ENCODE data around the gene TDRD6.
"Not testable (repeated sequence)": the region's sequence is repeated elsewhere in the genome, so short reads cannot be mapped to it uniquely, and the experiment has no call there.

Gene TDRD6

DNA sequence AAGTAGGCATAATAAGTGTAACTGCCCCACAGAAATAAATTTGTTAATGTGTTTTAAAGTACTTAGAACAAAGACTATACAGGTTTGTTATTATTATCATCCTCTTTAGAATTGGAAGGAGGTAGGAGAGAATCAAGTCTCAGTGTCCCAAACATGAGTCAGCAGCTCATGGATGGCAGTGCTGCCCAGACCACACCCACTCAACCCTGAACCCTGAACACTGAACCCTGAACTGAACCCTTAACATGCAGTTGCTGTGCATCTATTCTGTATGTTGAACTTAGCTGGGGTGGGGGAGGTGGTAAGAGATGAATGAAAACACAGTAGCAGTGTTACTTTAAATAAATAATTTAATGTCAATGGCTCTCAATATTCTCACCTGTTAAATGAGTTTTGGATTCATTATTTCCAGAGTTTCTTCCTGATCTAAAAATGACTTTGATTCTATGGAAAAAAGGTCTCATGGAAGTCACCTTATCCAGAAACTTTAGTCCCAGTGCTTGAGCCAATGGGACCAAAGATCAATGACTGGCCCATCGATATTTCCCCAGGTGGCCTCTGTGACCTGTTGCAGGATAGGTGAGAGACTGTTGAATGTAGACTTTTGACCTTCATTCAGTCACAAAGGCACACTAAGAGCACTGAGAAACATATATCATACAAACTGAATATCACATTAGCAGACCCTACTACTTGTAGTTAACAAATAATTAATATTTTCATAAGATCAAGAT lies 55.9 kb downstream of the TDRD6 start:
- DNase-seq (ENCODE audit: low spot score), result no peak

DNA sequence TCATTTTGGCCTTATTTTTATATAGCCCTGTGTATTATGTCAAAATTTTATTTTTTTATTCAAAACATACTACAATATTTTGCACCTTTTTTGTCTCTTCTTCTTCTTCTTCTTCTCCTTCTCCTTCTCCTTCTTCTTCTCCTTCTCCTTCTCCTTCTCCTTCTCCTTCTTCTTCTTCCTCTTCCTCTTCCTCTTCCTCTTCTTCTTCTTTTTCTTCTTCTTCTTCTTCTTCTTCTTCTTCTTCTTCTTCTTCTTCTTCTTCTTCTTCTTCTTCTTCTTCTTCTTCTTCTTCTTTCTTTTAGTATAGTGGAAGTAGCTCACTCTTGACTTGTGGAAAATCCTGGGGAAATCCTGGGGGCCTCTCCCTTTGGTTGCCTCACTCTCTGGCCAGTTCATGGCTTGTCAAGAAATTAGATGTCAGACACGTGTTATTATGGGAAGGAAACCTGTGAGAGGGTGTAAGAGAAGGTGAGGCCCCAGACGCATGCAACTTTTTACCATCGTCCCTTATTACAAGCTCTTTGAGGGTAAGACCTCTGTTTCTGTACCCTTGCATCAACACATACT lies 56.6 kb downstream of the TDRD6 start:
- DNase-seq (ENCODE audit: low spot score), result not testable (repeated sequence)

DNA sequence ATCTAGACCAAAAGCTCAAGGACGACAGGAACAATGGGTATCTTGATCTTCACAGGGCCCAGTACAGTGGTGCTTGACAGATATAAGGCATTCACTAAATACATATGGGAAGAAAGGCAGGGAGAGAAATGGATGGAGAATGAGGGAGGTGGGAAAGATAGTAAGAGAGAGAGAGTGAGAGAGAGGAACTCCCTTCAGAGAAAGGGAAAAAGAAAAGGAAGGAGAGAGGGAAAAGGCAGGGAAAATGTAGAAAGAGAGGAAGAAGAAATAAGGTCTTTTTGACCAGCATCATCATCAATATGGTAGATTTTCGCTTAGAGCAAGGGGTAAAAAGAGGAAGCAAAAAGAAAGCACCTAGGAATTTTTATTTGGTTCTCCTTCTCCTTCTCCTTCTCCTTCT lies 58.3 kb downstream of the TDRD6 start:
- DNase-seq (ENCODE audit: low spot score), result no peak

DNA sequence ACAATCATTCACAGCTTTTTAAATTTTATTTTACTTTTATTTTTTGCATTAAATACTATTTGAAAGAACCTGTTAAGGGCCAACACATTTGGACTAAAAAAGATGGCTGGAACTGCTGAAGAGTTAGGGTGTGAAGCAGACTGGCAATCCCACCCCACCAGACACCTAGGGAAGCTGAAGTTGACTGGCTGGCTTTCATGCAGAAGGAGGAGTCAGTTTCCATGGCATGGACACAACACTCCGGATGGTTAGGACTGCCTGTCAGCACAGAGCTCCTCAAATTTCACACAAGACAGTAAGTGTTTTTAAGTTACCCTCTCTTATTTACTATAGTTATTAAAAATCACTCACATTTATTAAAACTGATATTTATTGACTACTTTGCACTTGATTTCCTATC lies 59.0 kb downstream of the TDRD6 start, which contains the start of gene ANKRD66:
TSS of gene ANKRD66 (plus strand) at position 238 of the 400 bp plus-strand sequence. CDS start 5,016 bp downstream, outside the sequence.
- no peak for DNase-seq (ENCODE audit: low spot score)

DNA sequence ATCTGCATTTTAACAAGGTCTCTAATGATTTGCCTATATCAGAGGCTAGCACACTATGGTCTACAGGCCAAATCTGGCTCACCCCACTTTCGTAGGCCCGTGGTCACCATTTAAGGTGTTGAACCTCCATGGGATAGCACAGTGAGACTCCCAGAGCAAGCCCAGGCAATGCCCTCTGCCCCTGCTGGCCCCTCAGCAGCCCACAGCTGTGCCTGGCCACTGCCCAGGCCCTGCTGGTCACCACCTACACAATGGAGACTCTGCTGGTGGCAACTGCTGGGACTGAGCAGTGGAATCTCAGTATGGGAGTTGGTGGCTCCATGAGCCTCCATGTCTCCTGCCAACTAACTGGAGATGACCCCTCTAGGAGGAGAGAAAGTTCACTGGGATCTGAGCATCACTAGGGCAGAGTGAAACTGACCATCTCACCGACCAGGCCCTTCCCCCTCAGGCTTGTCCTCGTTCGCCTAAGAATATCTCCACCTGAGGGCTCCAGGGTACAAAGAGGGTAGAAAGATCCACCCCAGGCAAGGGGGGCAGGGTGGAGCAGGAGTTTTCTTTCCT lies 61.3 kb downstream of the TDRD6 start:
- DNase-seq (ENCODE audit: low spot score), result no peak

DNA sequence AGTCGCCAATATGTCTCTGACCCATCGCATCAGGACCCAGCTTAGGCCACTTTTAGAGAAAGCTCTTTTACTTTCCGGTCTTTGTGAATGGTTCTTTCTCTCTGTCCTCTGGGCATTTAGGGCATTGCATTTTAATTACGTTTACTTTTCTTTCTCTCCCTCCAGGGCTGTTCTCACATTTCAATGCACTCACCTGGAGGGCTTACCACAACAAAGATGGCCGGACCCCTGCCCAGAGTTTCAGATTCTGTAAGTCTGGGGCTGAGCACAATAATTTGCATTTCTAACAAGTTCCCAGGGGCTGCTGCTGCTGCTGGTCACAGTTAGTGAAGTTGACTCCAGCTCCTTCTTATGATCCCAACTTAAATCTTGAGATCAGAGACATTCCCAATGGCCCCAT lies 62.0 kb downstream of the TDRD6 start:
- no peak for DNase-seq (ENCODE audit: low spot score)

DNA sequence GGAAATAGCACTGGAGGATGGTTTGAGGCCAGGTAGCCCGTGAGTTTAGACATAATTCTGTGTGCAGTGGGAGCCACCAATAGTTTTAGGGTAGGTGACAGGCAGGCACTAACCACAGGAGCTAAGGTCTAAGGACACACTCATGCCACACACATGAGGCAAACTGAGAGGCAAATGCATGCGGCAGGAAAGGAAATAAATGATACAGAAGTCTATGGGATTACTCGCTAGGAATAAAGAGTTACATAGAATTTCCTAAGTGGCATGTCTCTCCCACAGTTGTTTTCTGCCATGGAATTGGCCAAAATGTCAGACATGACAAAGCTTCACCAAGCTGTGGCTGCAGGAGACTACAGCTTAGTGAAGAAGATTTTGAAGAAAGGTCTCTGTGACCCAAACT lies 64.0 kb downstream of the TDRD6 start:
- no peak for DNase-seq (ENCODE audit: low spot score)
